Measurements from ENCODE around the gene PWWP3B.

DNA sequence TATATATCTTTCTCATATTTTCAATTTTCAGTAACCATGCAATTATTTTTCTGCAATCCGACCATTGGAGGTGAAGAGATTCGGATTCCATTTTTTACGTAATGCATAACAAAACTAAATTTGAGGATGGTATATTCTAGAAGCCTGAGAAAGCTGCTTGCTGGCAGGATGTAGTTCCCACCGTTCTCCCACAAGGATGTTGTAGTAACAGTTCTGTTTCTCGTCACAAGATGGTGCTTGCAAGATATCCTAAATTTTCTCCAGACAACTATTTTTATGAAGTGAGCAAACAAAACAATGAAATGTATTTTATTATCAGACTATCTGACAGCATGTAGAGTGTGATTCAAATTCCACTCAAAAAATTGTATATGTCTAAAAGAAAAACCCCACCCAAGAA is 10.7 kb downstream of the PWWP3B start:
- TF ChIP-seq POLR2AphosphoS5 (IDR thresholded peaks at IDR 0.05) (no peak), CTCF (IDR thresholded peaks at IDR 0.05) (no peak)

Measured in breast epithelium (tissue), 3 donors.